Amniotic epithelial cell (primary cell): Measurements from ENCODE around the gene MS4A14.
"Not testable (repeated sequence)": the region's sequence is repeated elsewhere in the genome, so short reads cannot be mapped to it uniquely, and the experiment has no call there.

Source experiments
- DNase-seq: peaks from one replicate; pipeline ENCODE4 v3.0.0-alpha.2; 2010; ENCODE audit warnings: low read depth

The MS4A14 gene

DNA sequence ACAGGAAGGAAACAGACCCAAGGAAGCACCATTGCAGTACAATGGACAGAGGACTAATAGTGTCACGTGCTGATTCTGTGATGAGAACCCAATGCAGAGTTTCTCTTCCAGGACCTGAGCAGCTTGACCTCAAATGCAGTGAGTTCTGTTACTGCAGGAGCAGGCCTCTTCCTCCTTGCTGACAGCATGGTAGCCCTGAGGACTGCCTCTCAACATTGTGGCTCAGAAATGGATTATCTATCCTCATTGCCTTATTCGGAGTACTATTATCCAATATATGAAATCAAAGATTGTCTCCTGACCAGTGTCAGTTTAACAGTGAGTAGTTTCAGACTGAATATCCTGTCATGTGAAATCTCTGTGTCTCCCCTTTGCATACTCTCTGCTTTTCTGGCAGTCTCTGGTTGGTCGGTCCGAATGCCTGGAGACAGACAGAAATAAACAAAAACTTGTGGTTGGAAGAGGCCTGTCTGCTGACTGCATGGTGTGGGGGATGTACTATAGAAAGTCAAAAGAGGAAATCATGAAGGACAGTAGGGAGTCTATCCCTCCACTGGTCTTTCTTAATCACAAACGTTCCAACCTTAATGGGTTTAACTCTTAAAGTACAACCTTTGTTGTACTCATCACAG is 6.9 kb upstream of the MS4A14 start:
- no peak for DNase-seq

DNA sequence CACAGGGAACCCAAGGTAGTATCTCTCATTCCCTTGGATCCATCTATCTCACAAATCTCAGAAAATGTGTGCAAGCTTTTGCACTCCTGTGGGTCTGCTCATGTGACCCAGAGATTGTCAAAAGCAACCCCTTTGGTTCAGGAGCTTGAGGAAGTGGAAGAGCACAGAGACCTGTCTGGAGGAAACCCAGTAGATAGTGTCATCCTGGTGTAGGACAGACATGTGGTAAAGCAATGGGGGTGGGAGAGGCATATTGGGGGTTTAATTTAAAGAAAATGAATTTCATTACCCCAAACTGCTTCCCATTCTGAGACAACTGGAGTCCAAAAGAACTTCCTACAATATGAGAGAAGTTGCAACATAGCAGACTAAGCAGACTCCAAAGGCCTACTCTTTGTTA is 5.8 kb upstream of the MS4A14 start:
- DNase-seq: no peak

- no peak for DNase-seq
These were observed 3.9 kb upstream of the MS4A14 start for GRCh38 chr11:60392361-60392760.

GRCh38 chr11:60393016-60393415 is 3.2 kb upstream of the MS4A14 start:
- DNase-seq: no peak

GRCh38 chr11:60394666-60395380 is 1.4 kb upstream of the MS4A14 start:
- DNase-seq: no peak

DNA sequence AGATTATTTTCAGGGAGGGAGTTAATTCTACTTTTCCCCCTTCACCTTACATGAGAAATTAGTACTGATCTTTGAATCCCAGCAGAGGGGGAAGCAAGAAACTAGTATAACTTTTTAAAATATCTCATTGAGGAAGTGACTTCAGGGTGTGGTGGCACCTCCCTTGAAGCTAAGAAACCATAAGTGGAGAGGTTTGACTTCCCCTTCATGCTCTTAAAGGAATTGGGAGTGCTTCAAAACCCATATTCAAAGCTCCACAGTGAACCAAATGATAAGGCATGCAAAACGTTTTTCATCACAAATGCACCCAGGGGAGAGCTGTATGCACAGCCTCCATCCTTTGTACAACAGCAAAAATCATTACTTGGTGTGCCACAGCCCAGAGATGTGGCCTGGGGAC is 540 bp downstream of the MS4A14 start:
- no peak for DNase-seq

DNA sequence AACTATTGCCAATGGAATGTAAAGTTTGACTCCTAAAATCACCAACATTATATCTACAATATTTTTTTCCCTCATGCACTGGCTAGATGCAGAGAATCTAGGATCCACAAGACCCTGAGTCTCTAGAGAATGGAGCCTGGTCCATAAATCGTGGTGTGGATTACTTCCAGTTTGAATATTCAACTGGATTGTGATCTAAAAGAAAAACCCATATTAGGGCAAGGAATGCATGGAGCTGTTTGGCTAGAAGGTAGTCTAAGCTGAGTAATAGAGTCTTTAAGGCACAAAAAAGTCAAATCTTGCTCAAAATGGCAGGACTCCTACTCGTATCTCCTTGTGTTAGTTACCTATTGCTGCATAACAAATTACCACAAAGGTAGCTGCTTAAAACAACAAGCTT is 23.8 kb downstream of the MS4A14 start:
- DNase-seq: no peak

- DNase-seq: no peak
These were observed 26.4 kb downstream of the MS4A14 start for GRCh38 chr11:60422609-60423008.

GRCh38 chr11:60428517-60428916 is 32.3 kb downstream of the MS4A14 start:
- DNase-seq: no peak

DNA sequence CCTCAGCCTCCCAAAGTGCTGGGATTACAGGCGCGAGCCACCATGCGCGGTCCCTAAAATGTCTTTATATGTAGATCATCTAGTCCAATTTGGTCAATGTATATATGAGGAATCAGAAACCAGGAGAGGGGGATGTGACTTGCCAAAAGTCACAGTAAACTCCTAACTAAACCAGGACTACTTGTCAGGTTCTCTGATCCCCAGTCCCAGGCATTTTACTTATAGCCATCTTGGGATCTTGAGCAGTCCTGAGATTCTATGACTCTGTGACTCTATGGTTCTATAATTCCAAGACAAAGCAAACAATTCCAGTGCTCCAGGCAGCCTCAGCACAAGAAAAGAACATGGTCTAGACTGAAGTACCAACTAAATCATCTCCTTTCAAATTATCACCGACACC is 33.0 kb downstream of the MS4A14 start, which contains the start of gene MS4A5:
MS4A5 (plus strand) TSS at position 301 of the 400 bp plus-strand sequence. CDS start 103 bp downstream, outside the sequence.
- no peak for DNase-seq

- no peak for DNase-seq
These were observed 35.0 kb downstream of the MS4A14 start for GRCh38 chr11:60431251-60431650.

GRCh38 chr11:60433401-60433800 is 37.1 kb downstream of the MS4A14 start:
- DNase-seq: no peak

GRCh38 chr11:60447070-60447469 is 50.8 kb downstream of the MS4A14 start:
- DNase-seq: no peak

GRCh38 chr11:60447846-60448245 is 51.6 kb downstream of the MS4A14 start:
- DNase-seq: no peak

- DNase-seq: not testable (repeated sequence)
These were observed 54.9 kb downstream of the MS4A14 start for GRCh38 chr11:60451185-60451584.

GRCh38 chr11:60454212-60454611 is 58.0 kb downstream of the MS4A14 start:
- DNase-seq: no peak

DNA sequence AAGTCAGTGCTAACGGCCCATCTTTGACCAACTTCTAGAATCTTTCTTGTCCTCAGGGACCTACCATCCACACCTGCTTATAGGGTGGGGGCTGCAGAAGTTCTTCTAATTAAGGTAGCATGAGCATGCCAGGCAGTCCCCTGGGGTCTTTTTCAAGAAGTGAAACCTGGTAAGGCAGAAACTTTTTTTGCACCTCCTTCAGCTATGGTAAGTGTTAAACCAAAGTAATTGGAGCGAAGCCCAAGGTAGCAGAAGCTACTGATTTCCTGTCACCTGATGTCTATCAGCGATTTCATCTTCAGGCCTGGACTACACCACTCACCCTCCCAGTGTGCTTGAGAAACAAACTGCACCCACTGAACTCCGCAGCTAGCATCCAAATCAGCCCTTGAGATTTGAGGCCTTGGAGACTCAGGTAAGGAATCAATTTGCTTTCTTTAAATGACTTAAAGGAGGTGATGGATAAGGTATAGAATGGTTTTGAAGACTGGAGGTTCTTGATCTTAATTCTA is 59.3 kb downstream of the MS4A14 start, which contains the start of gene MS4A1:
MS4A1 (plus strand) TSS at position 317 of the 512 bp plus-strand sequence. CDS start 6,528 bp downstream, outside the sequence.
- DNase-seq: no peak

DNA sequence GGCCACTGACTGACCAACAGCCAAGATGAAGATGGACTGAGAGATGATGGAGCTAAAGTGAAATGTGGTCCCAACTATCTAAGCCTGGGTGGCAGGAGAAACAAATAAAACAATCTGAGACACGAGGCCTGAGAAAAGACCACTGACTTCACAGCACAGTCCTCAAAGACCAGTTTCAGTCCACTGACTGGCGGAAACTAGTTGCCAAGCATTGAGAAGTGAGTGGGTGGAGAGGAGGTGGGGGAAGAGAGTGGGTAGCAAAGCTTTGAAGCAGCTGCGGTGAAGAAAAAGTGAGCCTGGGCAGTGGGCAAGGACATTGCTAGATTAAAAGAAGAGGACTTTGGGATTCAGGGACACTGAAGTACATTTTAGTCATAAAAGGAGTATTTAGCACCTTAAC is 61.3 kb downstream of the MS4A14 start:
- no peak for DNase-seq

- no peak for DNase-seq
These were observed 63.1 kb downstream of the MS4A14 start for GRCh38 chr11:60459345-60459744.
